ENCODE measurements around the gene ZSCAN9.

- TF ChIP-seq REST (IDR thresholded peaks at IDR 0.05; ENCODE audit: low read depth) (no peak), YY1 (IDR thresholded peaks at IDR 0.05; ENCODE audit: low read depth) (no peak), EGR1 (IDR thresholded peaks at IDR 0.05) (no peak)
These were observed 10.9 kb downstream of the ZSCAN9 start for GRCh38 chr6:28235912-28236452.

All from Ishikawa (cell line).